GM23338 (cell line): ENCODE measurements around the gene MAP4K5. TPM values are rescaled to one million over a fixed set of nuclear protein-coding genes. Genes with fewer than 3 reads are reported as not detected.

Experiments used
- ATAC-seq: fragments of 200-7000 bp; cut with Tn5 transposase; 3 replicates; pipeline ENCODE4 v1.9.1; 2020
- DNase-seq: peaks from one replicate; pipeline ENCODE4 v3.0.0-alpha.2; 2015; ENCODE audit warnings: low spot score
- H2AFZ ChIP-seq: fragments of 200-600 bp; sonication (generic); 2 replicates; pipeline ENCODE4 v1.8.0; 2016; ENCODE audit warnings: antibody characterized with exemption, mild to moderate bottlenecking, moderate library complexity
- H3F3A ChIP-seq: fragments of 200-600 bp; sonication (generic); replicated peaks from 2 replicates; pipeline ENCODE4 v1.8.0; 2017; ENCODE audit warnings: antibody characterized with exemption, mixed run types, low read depth
- H3K27ac ChIP-seq: fragments of 200-600 bp; sonication (generic); 2 replicates; pipeline ENCODE4 v1.6.1; 2016; ENCODE audit warnings: low read depth
- H3K27me3 ChIP-seq: fragments of 200-600 bp; sonication (generic); 2 replicates; pipeline ENCODE4 v1.8.0; 2016; ENCODE audit warnings: mild to moderate bottlenecking, mixed run types, moderate library complexity; ENCODE audit not compliant: insufficient read depth
- H3K36me3 ChIP-seq: fragments of 200-600 bp; sonication (generic); 2 replicates; pipeline ENCODE4 v1.8.0; 2016; ENCODE audit warnings: mild to moderate bottlenecking; ENCODE audit not compliant: insufficient read depth
- H3K4me1 ChIP-seq: fragments of 200-600 bp; sonication (generic); 2 replicates; pipeline ENCODE4 v1.8.0; 2016; ENCODE audit warnings: mild to moderate bottlenecking, moderate library complexity; ENCODE audit not compliant: insufficient read depth
- H3K4me2 ChIP-seq: fragments of 200-600 bp; sonication (generic); 2 replicates; pipeline ENCODE4 v1.7.1; 2017; ENCODE audit warnings: mixed run types
- H3K4me3 ChIP-seq: fragments of 200-600 bp; sonication (generic); 2 replicates; pipeline ENCODE4 v1.6.1; 2016; ENCODE audit warnings: mixed run types
- H3K79me2 ChIP-seq: fragments of 200-600 bp; sonication (generic); replicated peaks from 2 replicates; pipeline ENCODE4 v1.8.0; 2017; ENCODE audit warnings: mild to moderate bottlenecking; ENCODE audit not compliant: insufficient read depth
- H3K9me2 ChIP-seq: fragments of 200-600 bp; sonication (generic); 2 replicates; pipeline ENCODE4 v1.8.0; 2017; ENCODE audit not compliant: insufficient read depth
- H4K20me1 ChIP-seq: fragments of 200-600 bp; sonication (generic); replicated peaks from 2 replicates; pipeline ENCODE4 v1.8.0; 2017; ENCODE audit warnings: mild to moderate bottlenecking; ENCODE audit not compliant: insufficient read depth
- H3K27ac Mint-ChIP-seq: 2 replicates; pipeline ENCODE4 v1.8.0; 2020; ENCODE audit warnings: inconsistent platforms, mild to moderate bottlenecking, moderate library complexity, mixed read lengths
- H3K27me3 Mint-ChIP-seq: 3 replicates; pipeline ENCODE4 v1.8.0; 2022; ENCODE audit warnings: low read depth, mild to moderate bottlenecking, moderate library complexity, mixed read lengths, inconsistent platforms; ENCODE audit not compliant: insufficient read depth, poor library complexity
- H3K36me3 Mint-ChIP-seq: 3 replicates; pipeline ENCODE4 v1.8.0; 2021; ENCODE audit warnings: low read depth, mild to moderate bottlenecking, inconsistent platforms, moderate library complexity, mixed read lengths
- H3K4me1 Mint-ChIP-seq: 3 replicates; pipeline ENCODE4 v1.8.0; 2020; ENCODE audit warnings: mild to moderate bottlenecking, inconsistent platforms, mixed read lengths
- H3K4me3 Mint-ChIP-seq: 3 replicates; pipeline ENCODE4 v1.8.0; 2021; ENCODE audit warnings: moderate library complexity, mild to moderate bottlenecking, inconsistent platforms, mixed read lengths
- H3K9me3 Mint-ChIP-seq: 3 replicates; pipeline ENCODE4 v1.8.0; 2020; ENCODE audit warnings: moderate library complexity, mild to moderate bottlenecking, inconsistent platforms, mixed read lengths
- CREB1 ChIP-seq: fragments of 250-450 bp; sonication (Bioruptor Pico); IDR thresholded peaks from 2 replicates; pipeline ENCODE4 v1.5.0; 2020; ENCODE audit warnings: low read depth, mild to moderate bottlenecking, moderate library complexity
- EZH2phosphoT487 ChIP-seq: fragments of 200-600 bp; sonication (generic); IDR thresholded peaks from one replicate; pipeline ENCODE4 v1.8.1; 2018; ENCODE audit warnings: antibody characterized with exemption; ENCODE audit not compliant: unreplicated experiment
- JUNB ChIP-seq: IDR thresholded peaks from one replicate; pipeline ENCODE4 v1.6.1; 2016; ENCODE audit warnings: antibody characterized with exemption; ENCODE audit not compliant: unreplicated experiment
- NANOG ChIP-seq: IDR thresholded peaks from 2 replicates; pipeline ENCODE4 v1.6.1; 2016; ENCODE audit warnings: antibody characterized with exemption, borderline replicate concordance
- POLR2AphosphoS5 ChIP-seq: IDR thresholded peaks from 2 replicates; pipeline ENCODE4 v1.6.1; 2016; ENCODE audit warnings: antibody characterized with exemption, low read depth
- polyA plus RNA-seq: library from polyadenylated mRNA; unstranded; fragments of >200 nt; fragmentation: Nextera tagmentation; extraction: Ambion mirVana; gene quantifications from 2 replicates; pipeline ENCODE4 v1.2.1, GENCODE V29; 2016
- total RNA-seq: library from RNA; depleted of rRNA; stranded (reverse); fragments of >200 nt; shearing (Covaris generic); gene quantifications from 2 replicates; pipeline ENCODE4 v1.2.3, GENCODE V29; 2014
- TF ChIP-seq, protein P1 (sequence below), 2 experiments: fragments of 200-600 bp in 1 of 2; sonication (generic) in 1 of 2; conservative IDR thresholded peaks; 2 replicates each; pipeline versions ENCODE4 v1.5.1 to v1.6.1; 2016 to 2017; ENCODE audit warnings: antibody characterized with exemption in 2 of 2, low read depth in 2 of 2, mild to moderate bottlenecking in 2 of 2, moderate library complexity in 1 of 2
- TF ChIP-seq, protein P2 (sequence below): fragments of 250-450 bp; sonication (Bioruptor Pico); IDR thresholded peaks from 2 replicates; pipeline ENCODE4 v1.5.0; 2020; ENCODE audit warnings: mild to moderate bottlenecking, moderate library complexity

The MAP4K5 gene
- total and polyA plus RNA-seq, 2 experiments from 2014 or later = 71.4 to 74.6 TPM

DNA sequence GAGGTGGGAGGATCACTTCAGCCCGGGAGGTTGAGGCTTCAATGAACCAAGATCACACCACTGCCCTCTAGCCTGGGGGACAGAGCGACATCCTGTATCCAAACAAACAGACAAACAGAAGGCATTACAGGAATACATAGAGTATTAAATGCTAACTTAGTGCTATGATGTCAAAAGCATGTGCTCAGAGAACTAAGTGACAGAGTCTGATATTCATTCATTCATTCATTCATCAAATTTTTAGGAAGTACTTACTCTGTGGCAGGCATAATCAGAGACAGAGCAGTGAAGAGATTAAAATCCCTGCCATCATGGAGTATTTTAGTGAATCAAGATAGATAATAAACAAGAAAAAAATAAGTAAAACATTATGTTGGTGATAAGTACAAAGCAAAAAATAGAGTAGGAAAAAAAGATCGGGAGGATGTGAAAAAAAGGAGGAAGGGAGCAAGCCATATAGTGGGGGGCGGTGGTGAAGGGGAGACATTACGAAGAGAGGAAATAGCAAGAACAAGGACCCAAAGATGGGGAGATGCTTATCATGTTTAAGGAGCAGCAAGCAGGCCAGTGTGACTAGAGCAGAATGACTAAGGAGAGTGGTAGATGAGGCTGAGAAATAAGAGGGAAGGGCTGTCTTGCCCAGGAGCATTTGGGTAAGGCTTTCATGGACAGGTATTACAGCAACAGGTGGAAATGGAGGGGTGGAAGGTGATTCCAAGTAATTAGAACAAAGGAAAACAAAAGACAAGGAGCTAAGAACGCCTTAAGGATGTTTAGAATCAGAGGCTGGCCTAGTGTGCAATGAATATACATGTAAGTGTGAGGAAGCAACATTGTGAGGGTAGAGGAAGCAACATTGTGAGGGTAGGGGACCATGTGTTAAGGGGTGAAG, 2.8 kb downstream of the MAP4K5 start:
- DNase-seq (no peak), ATAC-seq (no peak)
- peaks cover 38% of the 10 kb centered on the region for H3K4me1 Mint-ChIP-seq
- Histone ChIP-seq H3K9me2 (no peaks in the 10 kb centered on the region), H3F3A (no peaks in the 10 kb centered on the region), H3K36me3 (no peaks in the 10 kb centered on the region), H3K27me3 (no peaks in the 10 kb centered on the region), H4K20me1 (peaks cover 15% of the 10 kb centered on the region), H3K4me3 (peak overlapping the region; percentile 82; the same call in 1 of the 2 replicates), H3K4me1 (peaks cover 28% of the 10 kb centered on the region), H3K79me2 (peaks cover 72% of the 10 kb centered on the region), H3K4me2 (peak overlapping the region; percentile 75), H3K27ac (no peak overlapping the region), H2AFZ (no peak overlapping the region)
- H3K36me3 Mint-ChIP-seq = peaks cover 4% of the 10 kb centered on the region
- no peaks in the 10 kb centered on the region; the same call in 2 of the 3 replicates for H3K9me3 Mint-ChIP-seq
- peaks cover 10% of the 10 kb centered on the region for H3K27me3 Mint-ChIP-seq
- no peak overlapping the region for H3K27ac Mint-ChIP-seq
- TF ChIP-seq, protein P1, sequence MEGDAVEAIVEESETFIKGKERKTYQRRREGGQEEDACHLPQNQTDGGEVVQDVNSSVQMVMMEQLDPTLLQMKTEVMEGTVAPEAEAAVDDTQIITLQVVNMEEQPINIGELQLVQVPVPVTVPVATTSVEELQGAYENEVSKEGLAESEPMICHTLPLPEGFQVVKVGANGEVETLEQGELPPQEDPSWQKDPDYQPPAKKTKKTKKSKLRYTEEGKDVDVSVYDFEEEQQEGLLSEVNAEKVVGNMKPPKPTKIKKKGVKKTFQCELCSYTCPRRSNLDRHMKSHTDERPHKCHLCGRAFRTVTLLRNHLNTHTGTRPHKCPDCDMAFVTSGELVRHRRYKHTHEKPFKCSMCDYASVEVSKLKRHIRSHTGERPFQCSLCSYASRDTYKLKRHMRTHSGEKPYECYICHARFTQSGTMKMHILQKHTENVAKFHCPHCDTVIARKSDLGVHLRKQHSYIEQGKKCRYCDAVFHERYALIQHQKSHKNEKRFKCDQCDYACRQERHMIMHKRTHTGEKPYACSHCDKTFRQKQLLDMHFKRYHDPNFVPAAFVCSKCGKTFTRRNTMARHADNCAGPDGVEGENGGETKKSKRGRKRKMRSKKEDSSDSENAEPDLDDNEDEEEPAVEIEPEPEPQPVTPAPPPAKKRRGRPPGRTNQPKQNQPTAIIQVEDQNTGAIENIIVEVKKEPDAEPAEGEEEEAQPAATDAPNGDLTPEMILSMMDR (conservative IDR thresholded peaks at IDR 0.05; ENCODE audit: low read depth in 2 of 2) = peak in 1 of 2 experiments; percentile 30; a peak in 2 of 4 replicates
- TF ChIP-seq POLR2AphosphoS5 = no peak
- H3K4me3 Mint-ChIP-seq = peak overlapping the region; percentile 90

DNA sequence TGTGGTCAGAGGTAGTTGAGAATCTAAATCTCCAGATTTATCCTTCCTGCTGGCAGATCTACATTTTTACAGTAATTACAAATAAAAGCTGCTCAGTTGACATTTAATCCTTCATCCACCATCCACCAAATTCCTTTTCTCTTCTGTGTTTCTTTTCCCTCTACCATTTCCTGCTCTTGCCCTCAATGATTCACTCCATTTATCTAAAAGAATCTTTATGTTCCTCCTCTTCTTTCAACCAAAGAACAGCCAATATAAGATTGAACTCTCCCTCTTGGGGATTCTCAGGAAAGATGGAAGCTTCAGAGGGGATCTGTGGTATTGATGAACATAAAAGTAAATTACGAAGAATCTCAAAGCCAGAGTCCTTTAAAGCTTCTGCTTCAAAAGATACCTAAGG, 4.4 kb downstream of the MAP4K5 start:
- no peak for TF ChIP-seq NANOG
- TF ChIP-seq, protein P2, sequence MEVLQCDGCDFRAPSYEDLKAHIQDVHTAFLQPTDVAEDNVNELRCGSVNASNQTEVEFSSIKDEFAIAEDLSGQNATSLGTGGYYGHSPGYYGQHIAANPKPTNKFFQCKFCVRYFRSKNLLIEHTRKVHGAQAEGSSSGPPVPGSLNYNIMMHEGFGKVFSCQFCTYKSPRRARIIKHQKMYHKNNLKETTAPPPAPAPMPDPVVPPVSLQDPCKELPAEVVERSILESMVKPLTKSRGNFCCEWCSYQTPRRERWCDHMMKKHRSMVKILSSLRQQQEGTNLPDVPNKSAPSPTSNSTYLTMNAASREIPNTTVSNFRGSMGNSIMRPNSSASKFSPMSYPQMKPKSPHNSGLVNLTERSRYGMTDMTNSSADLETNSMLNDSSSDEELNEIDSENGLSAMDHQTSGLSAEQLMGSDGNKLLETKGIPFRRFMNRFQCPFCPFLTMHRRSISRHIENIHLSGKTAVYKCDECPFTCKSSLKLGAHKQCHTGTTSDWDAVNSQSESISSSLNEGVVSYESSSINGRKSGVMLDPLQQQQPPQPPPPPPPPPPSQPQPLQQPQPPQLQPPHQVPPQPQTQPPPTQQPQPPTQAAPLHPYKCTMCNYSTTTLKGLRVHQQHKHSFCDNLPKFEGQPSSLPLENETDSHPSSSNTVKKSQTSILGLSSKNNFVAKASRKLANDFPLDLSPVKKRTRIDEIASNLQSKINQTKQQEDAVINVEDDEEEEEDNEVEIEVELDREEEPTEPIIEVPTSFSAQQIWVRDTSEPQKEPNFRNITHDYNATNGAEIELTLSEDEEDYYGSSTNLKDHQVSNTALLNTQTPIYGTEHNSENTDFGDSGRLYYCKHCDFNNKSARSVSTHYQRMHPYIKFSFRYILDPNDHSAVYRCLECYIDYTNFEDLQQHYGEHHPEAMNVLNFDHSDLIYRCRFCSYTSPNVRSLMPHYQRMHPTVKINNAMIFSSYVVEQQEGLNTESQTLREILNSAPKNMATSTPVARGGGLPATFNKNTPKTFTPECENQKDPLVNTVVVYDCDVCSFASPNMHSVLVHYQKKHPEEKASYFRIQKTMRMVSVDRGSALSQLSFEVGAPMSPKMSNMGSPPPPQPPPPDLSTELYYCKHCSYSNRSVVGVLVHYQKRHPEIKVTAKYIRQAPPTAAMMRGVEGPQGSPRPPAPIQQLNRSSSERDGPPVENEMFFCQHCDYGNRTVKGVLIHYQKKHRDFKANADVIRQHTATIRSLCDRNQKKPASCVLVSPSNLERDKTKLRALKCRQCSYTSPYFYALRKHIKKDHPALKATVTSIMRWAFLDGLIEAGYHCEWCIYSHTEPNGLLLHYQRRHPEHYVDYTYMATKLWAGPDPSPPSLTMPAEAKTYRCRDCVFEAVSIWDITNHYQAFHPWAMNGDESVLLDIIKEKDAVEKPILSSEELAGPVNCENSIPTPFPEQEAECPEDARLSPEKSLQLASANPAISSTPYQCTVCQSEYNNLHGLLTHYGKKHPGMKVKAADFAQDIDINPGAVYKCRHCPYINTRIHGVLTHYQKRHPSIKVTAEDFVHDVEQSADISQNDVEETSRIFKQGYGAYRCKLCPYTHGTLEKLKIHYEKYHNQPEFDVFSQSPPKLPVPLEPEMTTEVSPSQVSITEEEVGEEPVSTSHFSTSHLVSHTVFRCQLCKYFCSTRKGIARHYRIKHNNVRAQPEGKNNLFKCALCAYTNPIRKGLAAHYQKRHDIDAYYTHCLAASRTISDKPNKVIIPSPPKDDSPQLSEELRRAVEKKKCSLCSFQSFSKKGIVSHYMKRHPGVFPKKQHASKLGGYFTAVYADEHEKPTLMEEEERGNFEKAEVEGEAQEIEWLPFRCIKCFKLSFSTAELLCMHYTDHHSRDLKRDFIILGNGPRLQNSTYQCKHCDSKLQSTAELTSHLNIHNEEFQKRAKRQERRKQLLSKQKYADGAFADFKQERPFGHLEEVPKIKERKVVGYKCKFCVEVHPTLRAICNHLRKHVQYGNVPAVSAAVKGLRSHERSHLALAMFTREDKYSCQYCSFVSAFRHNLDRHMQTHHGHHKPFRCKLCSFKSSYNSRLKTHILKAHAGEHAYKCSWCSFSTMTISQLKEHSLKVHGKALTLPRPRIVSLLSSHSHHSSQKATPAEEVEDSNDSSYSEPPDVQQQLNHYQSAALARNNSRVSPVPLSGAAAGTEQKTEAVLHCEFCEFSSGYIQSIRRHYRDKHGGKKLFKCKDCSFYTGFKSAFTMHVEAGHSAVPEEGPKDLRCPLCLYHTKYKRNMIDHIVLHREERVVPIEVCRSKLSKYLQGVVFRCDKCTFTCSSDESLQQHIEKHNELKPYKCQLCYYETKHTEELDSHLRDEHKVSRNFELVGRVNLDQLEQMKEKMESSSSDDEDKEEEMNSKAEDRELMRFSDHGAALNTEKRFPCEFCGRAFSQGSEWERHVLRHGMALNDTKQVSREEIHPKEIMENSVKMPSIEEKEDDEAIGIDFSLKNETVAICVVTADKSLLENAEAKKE (CRISPR knock-in tag) = no peak
- TF ChIP-seq CREB1 (CRISPR knock-in tag) = no peak
- TF ChIP-seq JUNB = no peak
- TF ChIP-seq, protein P1 (conservative IDR thresholded peaks at IDR 0.05; ENCODE audit: low read depth in 2 of 2) = no peak
- TF ChIP-seq EZH2phosphoT487 = no peak
- Mint-ChIP-seq H3K4me3 (no peak overlapping the region), H3K27me3 (peaks cover 10% of the 10 kb centered on the region)

More for the DNA sequence above, 4.4 kb downstream of the MAP4K5 start:
- Histone ChIP-seq H3K27me3 (no peaks in the 10 kb centered on the region), H3K27ac (no peak overlapping the region), H3K79me2 (peaks cover 87% of the 10 kb centered on the region), H3K9me2 (no peaks in the 10 kb centered on the region), H3K4me1 (peaks cover 30% of the 10 kb centered on the region), H3F3A (no peaks in the 10 kb centered on the region), H3K4me3 (no peak overlapping the region), H4K20me1 (peaks cover 26% of the 10 kb centered on the region), H3K4me2 (no peak overlapping the region), H3K36me3 (no peaks in the 10 kb centered on the region), H2AFZ (no peak overlapping the region)
- H3K9me3 Mint-ChIP-seq = no peaks in the 10 kb centered on the region; the same call in 2 of the 3 replicates
- H3K27ac Mint-ChIP-seq = no peak overlapping the region
- H3K36me3 Mint-ChIP-seq = peaks cover 4% of the 10 kb centered on the region
- no peak for DNase-seq
- ATAC-seq = no peak
- H3K4me1 Mint-ChIP-seq = peaks cover 46% of the 10 kb centered on the region
